SK-N-SH (cell line): Measurements from ENCODE around the gene OPCML. TPM values are rescaled to one million over a fixed set of nuclear protein-coding genes. Genes with fewer than 3 reads are reported as not detected.

Experiments used
- CTCF ChIA-PET: fragments of 300-600, 350-600 bp; formaldehyde crosslinking; extraction: SDS; loops from one replicate; lab custom pipeline; 2021; lab: Yijun Ruan, JAX
- POLR2A ChIA-PET: fragments of 350-600 bp; sonication (Branson Sonifier 250); formaldehyde crosslinking; extraction: SDS; loops from one replicate; lab custom pipeline; 2020; ENCODE audit warnings: antibody characterized with exemption, inconsistent platforms; lab: Yijun Ruan, JAX
- DNase-seq: peaks from one replicate; pipeline ENCODE4 v3.0.0; 2012
- H2AFZ ChIP-seq: fragments of 200-600 bp; sonication (generic); 2 replicates; pipeline ENCODE4 v1.8.1; 2016; ENCODE audit warnings: antibody characterized with exemption, mild to moderate bottlenecking, low read depth
- H3F3A ChIP-seq: fragments of 200-600 bp; sonication (generic); replicated peaks from 2 replicates; pipeline ENCODE3; 2016; ENCODE audit warnings: antibody characterized with exemption, mild to moderate bottlenecking; ENCODE audit not compliant: insufficient read depth
- H3K27ac ChIP-seq, 2 experiments: fragments of 200-500 bp in 1 of 2; fragments of 200-600 bp in 1 of 2; sonication (Bioruptor generic) in 1 of 2; sonication (generic), shearing (Covaris generic) in 1 of 2; 2 replicates each; pipeline versions ENCODE4 v1.5.1 to v1.6.1; 2014 to 2016; ENCODE audit warnings: low read depth in 2 of 2, inconsistent platforms in 1 of 2, low read length in 1 of 2, mild to moderate bottlenecking in 1 of 2, mixed read lengths in 1 of 2
- H3K27me3 ChIP-seq: fragments of 200-600 bp; sonication (generic), shearing (Covaris generic); 2 replicates; pipeline ENCODE4 v1.6.1; 2016; ENCODE audit warnings: mixed run types; ENCODE audit not compliant: insufficient read depth
- H3K36me3 ChIP-seq, 2 experiments: fragments of 200-500 bp in 1 of 2; fragments of 200-600 bp in 1 of 2; sonication (Bioruptor generic) in 1 of 2; sonication (generic) in 1 of 2; replicated peaks in 1 of 2; 2 replicates each; pipeline versions ENCODE3 to v1.5.1; 2014 to 2016; ENCODE audit warnings: low read length in 1 of 2, mild to moderate bottlenecking in 1 of 2; ENCODE audit not compliant: insufficient read depth in 2 of 2, control insufficient read depth in 1 of 2
- H3K4me1 ChIP-seq, 2 experiments: fragments of 200-500 bp in 1 of 2; fragments of 200-600 bp in 1 of 2; sonication (Bioruptor generic) in 1 of 2; sonication (generic), shearing (Covaris generic) in 1 of 2; 2 replicates each; pipeline versions ENCODE4 v1.5.1 to v1.6.1; 2014 to 2016; ENCODE audit warnings: low read depth in 1 of 2, low read length in 1 of 2, mixed run types in 1 of 2; ENCODE audit not compliant: insufficient read depth in 2 of 2, control insufficient read depth in 1 of 2
- H3K4me2 ChIP-seq: fragments of 200-600 bp; sonication (generic), shearing (Covaris generic); 2 replicates; pipeline ENCODE4 v1.6.1; 2017; ENCODE audit warnings: mixed run types
- H3K4me3 ChIP-seq, 2 experiments: fragments of 200-500 bp in 1 of 2; fragments of 200-600 bp in 1 of 2; sonication (Bioruptor generic) in 1 of 2; sonication (generic), shearing (Covaris generic) in 1 of 2; 2 replicates each; pipeline versions ENCODE4 v1.5.1 to v1.8.1; 2014 to 2016; ENCODE audit warnings: low read depth in 2 of 2, inconsistent platforms in 1 of 2, low read length in 1 of 2, mild to moderate bottlenecking in 1 of 2, mixed read lengths in 1 of 2, moderate library complexity in 1 of 2
- H3K79me2 ChIP-seq: fragments of 200-600 bp; sonication (generic); 2 replicates; pipeline ENCODE4 v1.8.1; 2017; ENCODE audit warnings: mild to moderate bottlenecking; ENCODE audit not compliant: insufficient read depth
- H3K9ac ChIP-seq: fragments of 200-600 bp; sonication (generic); 2 replicates; pipeline ENCODE4 v1.6.1; 2017; ENCODE audit warnings: mixed run types
- H3K9me2 ChIP-seq: fragments of 200-600 bp; sonication (generic); 2 replicates; pipeline ENCODE4 v1.6.1; 2017; ENCODE audit warnings: mixed run types
- H3K9me3 ChIP-seq: fragments of 200-600 bp; sonication (generic); 2 replicates; pipeline ENCODE4 v1.6.1; 2017; ENCODE audit warnings: mixed run types, mild to moderate bottlenecking, moderate library complexity
- H4K20me1 ChIP-seq: fragments of 200-600 bp; sonication (generic); 2 replicates; pipeline ENCODE4 v1.6.1; 2017; ENCODE audit warnings: mild to moderate bottlenecking, mixed run types; ENCODE audit not compliant: insufficient read depth
- CHD2 ChIP-seq: fragments of 150-350 bp; IDR thresholded peaks from 2 replicates; pipeline ENCODE4 v1.6.1; 2018; ENCODE audit warnings: low read length; ENCODE audit not compliant: partially characterized antibody
- CTCF ChIP-seq: fragments of 200-600 bp; sonication (generic); IDR thresholded peaks from 2 replicates; pipeline ENCODE4 v1.6.1; 2017; ENCODE audit warnings: antibody characterized with exemption, mild to moderate bottlenecking, moderate library complexity
- FOXJ3 ChIP-seq: sonication (generic); formaldehyde crosslinking; IDR thresholded peaks from 2 replicates; pipeline ENCODE4 v1.5.1; 2020; ENCODE audit warnings: mild to moderate bottlenecking, missing genetic modification reagents
- FOXM1 ChIP-seq: IDR thresholded peaks from 2 replicates; pipeline ENCODE4 v1.4.0; 2012; ENCODE audit warnings: low read depth, mild to moderate bottlenecking
- GABPA ChIP-seq: IDR thresholded peaks from 2 replicates; pipeline ENCODE4 v1.4.0; 2012; ENCODE audit warnings: low read depth, mild to moderate bottlenecking
- GATA2 ChIP-seq: sonication (generic); formaldehyde crosslinking; IDR thresholded peaks from 2 replicates; pipeline ENCODE4 v1.5.0; 2020; ENCODE audit warnings: mild to moderate bottlenecking, missing genetic modification reagents
- IRF3 ChIP-seq: fragments of 150-350 bp; IDR thresholded peaks from 2 replicates; pipeline ENCODE4 v1.6.1; 2016; ENCODE audit warnings: mild to moderate bottlenecking, low read depth, low read length
- MAX ChIP-seq: IDR thresholded peaks from 2 replicates; pipeline ENCODE4 v1.4.0; 2012; ENCODE audit warnings: low read depth
- NFIC ChIP-seq: IDR thresholded peaks from 2 replicates; pipeline ENCODE4 v1.4.0; 2012; ENCODE audit warnings: borderline replicate concordance
- REST ChIP-seq: IDR thresholded peaks from 2 replicates; pipeline ENCODE4 v1.6.1; 2012; ENCODE audit warnings: mild to moderate bottlenecking, low read depth, low read length, moderate library complexity
- USF1 ChIP-seq: IDR thresholded peaks from 2 replicates; pipeline ENCODE4 v1.4.0; 2012; ENCODE audit warnings: low read depth, borderline replicate concordance
- USF2 ChIP-seq: fragments of 150-350 bp; IDR thresholded peaks from 2 replicates; pipeline ENCODE4 v1.6.1; 2017; ENCODE audit warnings: antibody characterized with exemption, low read length, low read depth, borderline replicate concordance
- WGBS: methylation state at CpG from one replicate; pipeline ENCODE4 v1.1.6; 2017; ENCODE audit warnings: low lambda C conversion rate; 5-methylcytosine and 5-hydroxymethylcytosine counted together
- polyA plus RNA-seq, 3 experiments: library from polyadenylated mRNA; depleted of rRNA; stranded (reverse); fragments of >200 nt; gene quantifications; 2 replicates each; pipeline ENCODE4 v1.2.3, GENCODE V29; 2012

The OPCML gene
- polyA plus RNA-seq, 1 of the 3 experiments (the other 2 are of a cell fraction) = not detected

GRCh38 chr11:132942611-132943356, 589.5 kb downstream of the OPCML start:
- Histone ChIP-seq H3K4me3 (peak overlapping the region in 1 of 2 experiments; percentile 44; a peak in 2 of 4 replicates), H3K4me2 (peak overlapping the region; percentile 57; the same call in 1 of the 2 replicates), H3K9me2 (no peaks in the 10 kb centered on the region), H3K9ac (no peak overlapping the region), H3K9me3 (no peaks in the 10 kb centered on the region), H3K79me2 (no peaks in the 10 kb centered on the region), H3K4me1 (no peaks in the 10 kb centered on the region; a peak in 1 of 4 replicates), H3K27me3 (peaks cover 4% of the 10 kb centered on the region; the same call in 1 of the 2 replicates), H3K27ac (no peak overlapping the region), H3K36me3 (no peaks in the 10 kb centered on the region), H2AFZ (no peak overlapping the region)
- ChIA-PET POLR2A (no interaction called here), CTCF (interaction anchor here (0.7 to 2.9 kb wide), 15 partner anchors 8 to 1248 kb away, joined by 3 to 23 read pairs (median 3); no protein-coding TSS in a partner anchor)
- 16% methylated on average over 14 of the region's 42 CpGs for WGBS
- peak; percentile 49 for DNase-seq
- TF ChIP-seq NFIC (no peak), CTCF (peak; percentile 20), MAX (no peak), USF1 (no peak), CHD2 (no peak), IRF3 (no peak)
- TF ChIP-seq, all 33 proteins: peak for 1
- no peaks in the 10 kb centered on the region for H3F3A ChIP-seq
- no peaks in the 10 kb centered on the region for H4K20me1 ChIP-seq

- Histone ChIP-seq H3K79me2 (no peaks in the 10 kb centered on the region), H3K4me3 (no peak overlapping the region), H4K20me1 (no peaks in the 10 kb centered on the region), H3F3A (no peaks in the 10 kb centered on the region), H3K9ac (no peak overlapping the region), H3K9me3 (no peaks in the 10 kb centered on the region), H3K27me3 (peaks cover 4% of the 10 kb centered on the region; the same call in 1 of the 2 replicates), H2AFZ (no peak overlapping the region), H3K9me2 (no peaks in the 10 kb centered on the region), H3K4me1 (peaks cover 0 to 2% of the 10 kb centered on the region in 2 experiments; a peak in 1 of 4 replicates), H3K4me2 (no peak overlapping the region), H3K27ac (no peak overlapping the region), H3K36me3 (no peaks in the 10 kb centered on the region)
- ChIA-PET POLR2A (no interaction called here), CTCF (interaction anchor here (0.6 to 2.9 kb wide), 48 partner anchors 7 to 1192 kb away, joined by 3 to 23 read pairs (median 4); no protein-coding TSS in a partner anchor)
- no peak for DNase-seq
- 33% methylated on average over 2 of the region's 3 CpGs for WGBS
- TF ChIP-seq FOXM1 (no peak), FOXJ3 (CRISPR knock-in tag) (no peak), MAX (no peak), REST (no peak), GATA2 (no peak), GABPA (no peak), USF1 (no peak), USF2 (no peak)
Observed at GRCh38 chr11:132941761-132942160, 590.5 kb downstream of the OPCML start.
